HL-60 (cell line): ENCODE measurements around the gene HTR3E.

Experiments used
- CTCF ChIP-seq: IDR thresholded peaks from one replicate; pipeline ENCODE4 v1.5.1; 2011; ENCODE audit warnings: low read length, control low read depth, inconsistent platforms; ENCODE audit not compliant: insufficient read depth
- GABPA ChIP-seq: IDR thresholded peaks from 2 replicates; pipeline ENCODE4 v1.6.1; 2012; ENCODE audit warnings: low read depth
- POLR2AphosphoS5 ChIP-seq: IDR thresholded peaks from 2 replicates; pipeline ENCODE4 v1.6.1; 2012; ENCODE audit warnings: low read depth
- REST ChIP-seq: IDR thresholded peaks from 2 replicates; pipeline ENCODE4 v1.6.1; 2012; ENCODE audit warnings: low read depth; ENCODE audit not compliant: insufficient replicate concordance

DNA sequence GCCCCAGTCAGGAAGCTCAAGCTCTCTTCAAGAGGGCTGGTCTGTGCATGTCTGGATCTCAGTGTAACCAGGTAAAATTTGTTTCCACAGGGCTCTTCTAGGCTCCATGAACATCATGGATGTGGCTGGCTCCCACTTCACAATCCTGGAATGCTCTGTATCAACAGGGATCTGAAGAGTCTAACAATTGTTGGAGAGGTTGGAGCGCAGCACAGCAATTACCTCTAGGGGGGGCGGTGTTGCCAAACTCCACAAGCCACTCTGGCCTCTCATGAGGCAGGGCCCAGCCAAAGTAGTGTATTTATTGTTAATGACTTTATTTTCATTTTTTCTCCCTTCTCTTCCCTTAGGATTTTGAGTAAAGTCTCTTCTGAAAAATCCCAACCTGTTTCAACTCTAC, 32.1 kb downstream of the HTR3E start:
- TF ChIP-seq CTCF (no peak), POLR2AphosphoS5 (no peak), REST (no peak), GABPA (no peak)
